ENCODE data around the gene FOXP2.
"Not testable (repeated sequence)": the region's sequence is repeated elsewhere in the genome, so short reads cannot be mapped to it uniquely, and the experiment has no call there.

FOXP2 gene

DNA sequence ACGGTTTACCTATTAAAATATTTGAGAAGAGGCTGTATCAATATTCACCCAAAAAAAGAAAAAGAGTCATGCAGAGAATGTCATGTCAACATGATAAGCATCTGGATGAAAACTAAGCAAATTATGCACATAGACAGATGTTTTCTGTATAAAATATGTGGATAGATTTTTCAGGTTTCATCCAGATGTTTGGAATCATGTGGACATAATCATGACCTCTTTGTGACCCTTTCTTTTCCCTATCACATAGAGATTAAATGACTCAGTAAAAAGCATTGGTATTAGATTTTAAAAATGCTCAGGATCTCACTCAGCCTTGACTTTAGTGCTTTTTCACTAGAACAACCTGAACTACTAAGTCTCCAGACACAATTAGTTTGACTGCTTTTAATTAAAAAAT, 90.0 kb downstream of the FOXP2 start:
- no peak for DNase-seq

DNA sequence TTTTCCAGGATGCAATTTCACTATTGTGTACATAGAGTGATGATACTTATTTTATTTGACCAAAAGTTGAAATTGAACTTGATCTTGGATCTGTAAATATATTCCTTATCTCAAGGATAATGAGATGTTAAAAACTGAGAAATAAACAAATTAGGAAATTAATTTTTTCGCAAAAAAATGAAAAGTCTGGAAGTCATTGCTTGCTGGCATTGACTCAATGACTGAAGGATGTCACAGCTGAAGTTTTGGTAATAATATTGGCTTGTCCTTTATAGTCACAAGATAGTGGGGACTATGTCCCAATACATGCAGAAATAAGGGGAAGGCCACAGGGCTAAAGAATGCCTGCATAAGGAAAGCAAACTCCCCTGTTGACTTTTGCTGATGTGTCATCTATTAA, 92.8 kb downstream of the FOXP2 start:
- no peak for DNase-seq

DNA sequence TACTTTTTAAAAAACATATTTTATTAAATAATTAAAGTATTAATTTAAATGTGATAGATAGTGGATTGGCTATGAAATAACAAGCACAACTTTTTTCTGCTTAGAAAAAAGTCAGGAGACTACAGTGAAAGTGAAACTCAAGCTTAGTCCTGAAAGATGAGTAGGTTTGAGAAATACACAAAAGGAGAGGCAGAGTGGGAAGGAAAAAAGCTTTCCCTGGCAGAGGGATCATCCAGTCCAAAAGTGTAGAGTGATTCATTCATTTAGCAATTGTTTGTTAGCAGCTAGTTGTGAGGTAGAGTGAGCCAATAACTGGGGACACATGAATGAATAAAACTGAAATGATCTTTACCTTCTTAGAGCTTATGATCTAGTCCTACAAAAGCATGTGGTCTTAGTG, 93.5 kb downstream of the FOXP2 start:
- DNase-seq = peak; percentile 19

DNA sequence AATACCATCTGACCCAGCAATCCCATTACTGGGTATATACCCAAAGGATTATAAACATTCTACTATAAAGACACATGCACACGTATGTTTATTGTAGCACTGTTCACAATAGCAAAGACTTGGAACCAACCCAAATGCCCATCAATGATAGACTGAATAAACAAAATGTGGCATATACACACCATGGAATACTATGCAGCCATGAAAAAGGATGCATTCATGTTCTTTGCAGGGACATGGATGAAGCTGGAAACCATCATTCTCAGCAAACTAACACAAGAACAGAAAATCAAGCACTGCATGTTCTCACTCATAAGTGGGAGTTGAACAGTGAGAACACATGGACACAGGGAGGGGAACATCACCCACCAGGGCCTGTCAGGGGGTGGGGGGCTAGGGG, 96.2 kb downstream of the FOXP2 start:
- not testable (repeated sequence) for DNase-seq

DNA sequence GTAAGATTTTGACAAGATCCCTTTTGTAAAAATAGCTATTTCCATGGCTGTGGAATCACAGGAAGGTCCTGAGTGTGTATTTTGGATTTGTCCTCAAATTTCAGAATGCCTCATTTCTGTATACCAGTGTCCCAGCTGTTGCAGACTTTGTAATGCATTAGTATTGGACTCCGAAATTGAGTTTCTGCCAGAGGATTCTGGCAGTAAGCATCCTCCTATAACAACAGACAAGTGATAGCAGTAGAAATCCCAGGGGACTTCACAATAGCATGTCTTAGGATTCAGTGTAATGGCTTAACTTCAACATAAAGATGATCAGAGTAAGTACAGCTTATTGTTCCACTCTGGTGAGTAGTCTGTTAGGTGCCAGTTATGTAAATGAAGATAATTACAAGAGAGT, 104.6 kb downstream of the FOXP2 start:
- peak; percentile 93 for DNase-seq

DNA sequence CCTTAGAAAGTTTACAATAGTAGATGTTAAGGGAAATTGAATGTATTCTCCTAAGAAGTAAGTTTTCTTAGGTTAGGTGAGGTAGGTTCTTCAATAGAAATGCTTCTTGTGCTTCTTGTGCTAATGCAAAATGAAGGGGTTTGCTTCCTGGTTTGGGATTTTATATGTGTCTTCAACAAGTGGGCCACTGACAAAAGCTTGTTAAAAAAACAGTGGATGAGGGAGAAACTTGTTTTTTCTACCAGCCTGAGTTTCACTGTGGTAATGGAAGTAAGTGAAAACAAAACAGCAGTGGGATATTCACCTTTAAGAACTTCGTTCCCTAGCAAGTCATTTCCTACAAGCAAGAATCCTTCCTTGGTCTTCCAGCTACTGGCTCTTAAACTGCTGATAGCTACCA, 107.5 kb downstream of the FOXP2 start:
- no peak for DNase-seq

DNA sequence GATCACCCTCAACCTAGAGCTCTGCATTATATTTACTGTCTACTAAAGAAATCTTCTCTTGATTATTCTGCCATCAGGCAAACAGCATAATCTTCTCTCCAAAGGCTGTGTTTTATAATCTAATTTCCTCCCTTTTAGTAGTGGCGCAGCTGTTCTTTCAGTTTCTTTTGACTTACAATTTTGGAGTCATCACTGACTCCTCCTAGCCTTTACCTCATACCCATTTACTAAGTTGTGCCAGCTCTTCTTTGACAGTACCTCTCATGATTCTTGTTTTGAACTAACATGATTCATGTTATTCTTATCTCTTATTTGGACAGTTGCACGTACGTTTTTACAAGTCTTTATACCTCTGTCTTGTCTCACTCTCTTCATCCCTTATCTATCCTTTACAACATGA, 113.0 kb downstream of the FOXP2 start:
- no peak for DNase-seq

DNA sequence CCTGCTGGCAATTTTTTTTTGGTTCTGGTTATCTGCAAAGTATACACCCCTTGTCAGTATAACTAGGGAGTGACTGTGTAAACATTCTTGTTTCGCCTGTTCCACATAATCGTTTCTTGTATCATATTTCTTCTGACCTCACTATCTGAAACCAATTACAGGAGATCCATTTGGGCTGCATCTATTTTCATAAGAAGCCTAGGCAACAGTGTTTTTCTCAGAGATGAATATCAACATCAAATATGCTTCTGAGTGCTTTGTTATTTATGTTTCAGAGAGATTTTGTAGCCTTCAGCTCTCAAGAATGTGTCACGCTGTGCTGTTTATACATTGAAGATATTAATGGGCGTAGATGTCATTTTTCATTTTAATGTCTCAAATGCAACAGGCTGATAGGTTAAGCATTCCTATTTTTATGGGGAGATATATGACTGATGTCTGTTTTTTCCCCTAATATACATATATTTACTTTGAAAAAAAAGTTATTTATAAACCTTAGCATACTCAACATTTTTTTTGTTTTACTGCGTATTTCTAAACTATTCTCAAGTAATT, 115.5 kb downstream of the FOXP2 start:
- no peak for DNase-seq

DNA sequence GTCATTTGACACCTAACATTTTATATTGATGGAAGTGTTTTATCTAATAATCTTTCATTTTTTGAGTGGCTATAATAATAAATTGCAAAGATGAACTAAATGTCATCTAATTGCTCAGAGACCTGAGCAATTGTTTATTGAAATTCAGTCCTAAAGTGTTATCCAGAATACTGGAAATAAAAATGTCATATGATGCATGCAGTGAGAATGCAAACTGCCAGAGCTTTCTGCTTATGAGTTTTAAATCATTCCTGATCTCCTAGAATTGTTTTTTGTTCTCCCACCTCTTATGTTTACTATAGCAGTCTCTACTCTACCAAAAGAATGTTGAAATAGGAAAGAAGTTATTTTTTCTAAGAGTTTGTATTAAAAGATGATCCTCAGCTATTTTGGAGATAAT, 116.7 kb downstream of the FOXP2 start:
- no peak for DNase-seq

DNA sequence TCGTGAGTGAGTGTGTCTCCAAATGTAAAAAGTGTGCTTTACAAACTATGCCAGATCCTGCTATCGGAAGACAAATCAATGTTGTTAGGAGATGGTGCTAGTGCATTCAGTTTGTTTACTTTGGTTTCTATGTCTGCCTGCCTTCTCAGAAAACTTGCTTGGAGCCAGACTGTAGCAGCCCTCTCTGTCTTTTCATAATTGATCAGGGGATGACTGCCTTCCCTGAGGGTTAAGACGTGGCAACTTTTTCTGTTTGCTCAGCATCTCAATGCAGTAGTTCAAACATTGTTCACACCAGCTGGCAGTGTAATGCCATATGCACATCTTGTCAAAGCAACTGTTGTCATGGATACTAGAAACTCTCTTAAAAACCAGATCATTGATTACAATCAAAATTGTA, 118.5 kb downstream of the FOXP2 start:
- peak; percentile 84 for DNase-seq

DNA sequence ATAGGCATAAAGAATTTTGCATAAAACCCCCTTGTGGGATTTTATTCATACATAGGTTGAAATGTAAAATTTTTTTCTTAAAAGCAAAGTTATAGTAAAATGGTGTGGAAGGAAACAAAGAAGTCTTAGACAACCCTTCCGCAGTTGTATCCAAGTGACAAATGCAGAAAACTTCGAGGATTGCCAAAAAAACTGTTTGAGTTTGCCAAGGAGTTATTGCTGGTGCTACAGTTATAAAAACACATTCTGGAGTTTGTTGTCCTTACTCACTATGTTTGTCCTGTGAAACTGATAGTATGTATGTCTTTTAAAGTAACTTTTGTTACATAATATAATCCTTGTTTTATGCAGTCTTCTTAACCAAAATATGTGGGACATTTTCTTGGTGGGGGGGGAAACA, 120.3 kb downstream of the FOXP2 start:
- peak; percentile 48 for DNase-seq

DNA sequence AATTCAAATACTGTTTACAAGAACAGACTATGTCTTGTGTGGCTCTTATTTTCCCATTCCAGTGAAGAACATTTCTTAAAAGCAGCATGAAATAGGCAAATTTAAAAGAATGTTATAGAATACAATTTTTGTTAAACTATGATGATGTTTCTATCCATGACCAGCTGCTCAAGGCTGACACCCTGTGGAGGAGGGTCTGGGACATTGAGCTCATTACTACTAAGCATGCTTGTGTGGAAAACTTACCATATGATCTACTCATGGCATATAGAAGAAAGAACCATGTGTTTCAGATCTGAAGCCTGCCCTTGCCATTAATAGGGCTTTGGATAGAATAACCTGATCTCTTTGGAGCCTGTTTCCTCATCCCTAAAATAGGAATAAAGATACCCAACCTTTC, 125.0 kb downstream of the FOXP2 start:
- DNase-seq = peak; percentile 69

DNA sequence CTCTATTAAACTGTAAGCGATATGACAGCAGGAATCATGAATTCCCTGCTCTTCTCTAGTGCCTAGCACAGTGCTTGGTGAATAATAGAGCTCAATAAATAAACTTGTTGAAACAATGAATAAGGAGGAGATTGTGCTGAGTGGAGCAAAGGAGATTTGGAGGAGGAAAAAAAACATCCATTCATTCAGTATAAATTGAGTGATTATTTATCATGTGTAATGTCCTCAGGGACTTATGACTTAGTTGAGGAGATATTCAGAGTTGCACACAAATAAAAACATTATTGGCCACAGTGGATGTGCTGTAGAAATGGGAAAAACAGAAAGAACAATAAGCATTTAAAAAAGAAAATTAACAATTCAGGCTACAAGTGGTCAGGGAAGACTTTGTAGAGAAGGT, 125.7 kb downstream of the FOXP2 start:
- no peak for DNase-seq

DNA sequence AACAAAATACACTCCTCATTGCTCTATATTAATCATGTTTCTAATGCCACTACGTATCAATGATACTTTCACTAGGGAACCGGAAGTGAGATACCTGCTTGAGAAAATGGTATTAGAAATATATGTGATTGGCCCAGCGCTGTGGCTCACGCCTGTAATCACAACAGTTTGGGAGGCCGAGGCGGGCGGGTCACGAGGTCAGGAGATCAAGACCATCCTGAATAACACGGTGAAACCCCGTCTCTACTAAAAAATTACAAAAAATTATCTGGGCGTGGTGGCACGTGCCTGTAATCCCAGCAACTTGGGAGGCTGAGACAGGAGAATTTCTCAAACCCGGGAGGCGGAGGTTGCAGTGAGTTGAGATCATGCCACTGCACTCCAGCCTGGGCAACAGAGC, 132.7 kb downstream of the FOXP2 start:
- not testable (repeated sequence) for DNase-seq

DNA sequence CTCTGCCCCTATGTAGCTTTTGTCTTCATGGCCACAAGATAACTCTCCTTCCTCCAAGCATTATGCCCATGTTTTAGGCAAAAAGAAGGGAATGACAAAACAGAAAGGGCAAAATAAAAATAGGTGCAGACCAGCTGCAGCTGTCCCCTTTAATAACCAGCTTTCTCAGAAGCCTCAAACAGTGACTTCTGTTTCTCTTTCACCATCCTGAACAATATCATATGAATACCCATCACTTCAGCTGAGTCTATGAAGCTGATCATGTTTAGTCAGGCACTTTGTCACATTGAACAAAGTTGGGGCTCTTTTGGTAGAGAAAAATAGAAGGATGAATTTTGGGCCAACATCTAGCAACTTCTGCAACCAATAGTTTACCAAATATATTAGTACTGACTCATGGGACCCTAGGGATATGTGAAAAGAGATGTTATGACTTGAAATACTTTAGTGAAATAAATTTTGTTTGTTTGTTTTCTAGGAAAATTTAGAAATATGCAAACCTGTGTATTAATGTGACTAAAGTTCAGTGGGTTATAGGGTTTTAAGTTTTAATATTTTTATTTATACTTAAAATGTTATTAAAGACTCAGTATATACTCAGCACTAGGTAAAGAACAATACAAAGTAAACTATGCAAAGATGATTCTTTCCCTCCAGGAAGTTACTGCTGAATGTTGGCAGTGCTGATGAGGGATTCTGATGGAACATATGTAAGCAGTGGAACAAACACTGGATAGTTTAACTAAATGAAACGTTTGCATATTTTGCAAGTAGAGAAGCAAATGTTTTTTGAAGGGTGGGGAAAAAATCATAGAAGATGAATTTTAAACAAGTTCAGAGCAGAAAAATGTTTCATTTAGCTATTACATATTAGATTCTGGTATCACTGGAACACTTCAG, 133.7 kb downstream of the FOXP2 start:
- DNase-seq = no peak

DNA sequence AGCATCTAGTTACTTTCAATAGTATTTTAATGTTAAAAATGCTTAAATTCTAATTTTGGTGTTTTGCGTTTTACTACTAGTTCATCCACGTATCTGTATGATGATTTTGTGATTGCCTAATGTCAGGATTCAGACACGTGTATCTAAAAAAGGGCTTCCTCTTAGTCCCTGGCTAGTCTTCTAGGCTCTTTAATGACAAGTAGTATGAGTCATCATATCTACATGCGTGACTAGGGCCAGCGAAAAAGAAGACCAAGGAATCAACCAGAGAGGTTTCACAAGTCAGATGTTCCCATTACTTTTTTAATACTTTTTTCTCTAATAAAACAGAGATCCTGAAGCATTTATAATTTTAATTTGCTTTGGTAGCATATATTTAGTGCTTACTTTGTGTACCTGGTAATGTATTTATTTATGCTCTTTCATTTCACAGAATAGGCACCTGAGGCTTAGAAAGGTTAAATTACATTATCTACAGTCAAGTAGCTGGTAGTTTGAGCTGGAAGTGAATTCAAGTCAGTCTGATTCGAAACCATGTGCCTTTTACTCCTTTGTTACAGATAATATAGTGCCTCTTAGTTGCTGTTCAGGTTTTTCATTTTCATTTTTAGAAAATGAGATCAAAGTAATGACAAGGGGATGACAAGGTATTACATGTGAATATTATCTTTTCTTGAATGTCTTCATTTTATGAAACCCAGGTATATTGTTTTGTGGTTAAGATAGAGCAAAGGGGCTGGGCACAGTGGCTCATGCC, 140.3 kb downstream of the FOXP2 start:
- peak; percentile 62 for DNase-seq

DNA sequence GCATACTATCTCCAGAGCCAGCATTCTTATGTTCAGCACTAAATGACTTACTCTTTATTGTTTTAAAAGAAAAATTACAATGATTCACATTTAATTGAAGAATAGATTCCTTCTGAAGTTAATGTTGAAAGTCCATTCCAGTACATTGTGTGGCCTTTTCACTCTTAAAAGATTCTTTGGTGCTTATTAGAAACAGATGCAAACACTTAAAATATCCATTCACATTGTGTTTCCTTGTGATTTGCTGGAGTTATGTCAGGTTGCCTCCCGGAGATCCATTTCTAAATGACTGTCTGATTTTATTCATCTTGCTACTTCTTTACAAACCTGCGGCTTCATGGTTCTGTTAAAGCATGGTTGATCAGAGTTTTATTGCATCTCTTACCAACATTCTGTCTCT, 152.8 kb downstream of the FOXP2 start:
- DNase-seq = no peak

DNA sequence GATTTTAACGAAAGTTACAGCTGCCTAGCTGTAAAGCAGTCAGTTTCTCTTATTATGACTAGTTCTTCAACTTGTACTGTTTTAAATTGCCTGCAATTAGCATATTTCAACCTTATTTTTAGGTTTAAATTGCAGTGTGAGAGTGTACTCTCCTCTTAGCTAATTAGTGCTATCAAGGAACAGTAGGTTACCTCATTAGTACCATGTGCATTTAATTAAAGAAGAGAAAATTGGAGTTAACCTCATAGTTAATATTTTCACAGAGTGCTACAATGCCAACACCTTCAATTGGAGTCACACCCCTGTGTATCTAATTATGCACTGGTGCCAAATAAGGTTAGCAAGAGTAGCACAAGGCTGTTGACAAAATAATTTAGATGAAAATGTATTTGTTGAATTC, 154.6 kb downstream of the FOXP2 start:
- no peak for DNase-seq

DNA sequence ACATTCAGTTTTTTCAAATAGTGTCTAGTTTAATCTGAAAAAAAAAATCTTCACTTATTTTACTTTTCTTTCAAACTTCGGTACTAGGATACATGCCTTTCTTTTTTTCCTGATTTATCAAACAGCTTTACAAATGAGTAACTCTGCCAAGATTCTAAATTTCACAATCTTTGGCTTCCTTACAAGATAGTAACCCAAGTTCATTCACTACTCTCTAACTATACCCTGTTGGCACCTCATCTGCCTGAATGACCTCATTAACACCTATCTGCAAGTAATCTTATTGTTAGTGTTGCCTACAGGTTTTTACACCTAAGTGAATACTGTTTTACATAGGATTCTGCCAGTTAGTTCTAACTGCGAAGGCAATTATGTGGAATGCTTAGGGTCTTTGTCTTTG, 159.8 kb downstream of the FOXP2 start:
- peak; percentile 59 for DNase-seq

DNA sequence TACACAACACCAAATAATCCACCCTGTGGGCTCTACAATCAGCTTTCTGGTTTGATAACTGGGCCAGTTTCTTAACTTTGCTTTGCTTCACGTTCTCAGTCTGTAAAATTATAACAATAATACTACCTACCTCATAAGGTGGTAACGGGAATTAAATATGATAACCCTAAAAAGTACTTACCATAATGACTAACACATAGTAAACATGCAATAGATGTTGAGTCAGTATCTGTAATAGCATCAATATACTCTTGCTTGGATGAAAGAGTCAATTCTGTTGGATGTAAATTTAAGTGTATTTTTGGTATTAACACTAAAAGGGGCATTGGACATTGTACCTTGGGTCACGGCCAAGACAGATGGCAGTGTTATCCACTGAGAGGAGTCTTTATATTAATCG, 160.5 kb downstream of the FOXP2 start:
- peak; percentile 77 for DNase-seq

DNA sequence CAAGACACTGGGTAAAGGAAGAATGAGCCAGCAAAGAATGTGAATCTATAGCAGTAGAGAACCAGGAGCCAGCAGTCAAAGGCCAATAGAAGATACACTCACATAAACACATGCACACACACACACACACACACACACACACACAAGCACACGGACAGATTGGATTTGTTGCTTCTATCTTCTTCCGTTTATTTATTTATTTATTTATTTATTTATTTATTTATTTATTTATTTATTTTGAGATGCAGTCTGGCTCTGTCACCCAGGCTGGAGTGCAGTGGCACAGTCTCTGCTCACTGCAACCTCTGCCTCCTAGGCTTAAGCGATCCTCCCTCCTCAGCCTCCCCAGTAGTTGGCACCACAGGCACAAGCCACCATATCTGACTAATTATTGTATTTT, 166.3 kb downstream of the FOXP2 start:
- DNase-seq = not testable (repeated sequence)

DNA sequence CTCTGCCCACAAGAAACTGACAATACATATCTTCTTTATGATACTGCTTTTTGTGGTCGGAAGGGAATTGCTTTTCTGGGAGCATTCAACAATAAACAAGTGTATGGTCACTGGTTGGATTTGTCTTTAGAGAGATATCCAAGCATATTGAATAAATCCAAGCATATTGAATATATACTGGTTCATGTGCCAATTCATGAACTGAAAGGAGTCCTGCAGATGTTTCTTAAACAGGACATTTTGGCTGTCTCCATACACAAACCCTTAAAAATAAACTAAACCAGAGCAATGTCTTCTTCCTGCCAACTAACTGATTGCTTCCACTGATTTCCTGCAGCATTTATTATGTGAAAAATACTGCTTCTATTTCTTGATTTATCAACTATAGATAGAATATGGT, 173.9 kb downstream of the FOXP2 start:
- DNase-seq = peak; percentile 21

DNA sequence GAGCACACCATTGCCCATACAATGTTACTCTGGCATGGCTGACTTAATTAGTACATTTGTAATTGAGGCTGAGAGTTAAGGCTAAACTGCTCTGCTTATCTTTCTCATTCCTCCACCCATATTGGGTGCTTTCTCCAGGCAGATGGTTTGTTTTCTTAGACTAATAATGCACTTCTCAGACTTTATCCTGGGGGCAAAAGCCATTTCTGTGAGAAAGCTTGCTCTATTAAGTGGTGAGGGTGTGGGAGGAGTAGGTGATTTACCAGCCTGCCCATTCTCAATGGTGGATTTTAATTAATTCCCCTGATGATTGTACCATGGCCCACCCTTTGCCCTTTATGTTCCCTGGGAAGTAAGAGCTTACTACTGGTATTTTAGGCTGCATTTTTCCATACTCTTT, 174.8 kb downstream of the FOXP2 start:
- no peak for DNase-seq

DNA sequence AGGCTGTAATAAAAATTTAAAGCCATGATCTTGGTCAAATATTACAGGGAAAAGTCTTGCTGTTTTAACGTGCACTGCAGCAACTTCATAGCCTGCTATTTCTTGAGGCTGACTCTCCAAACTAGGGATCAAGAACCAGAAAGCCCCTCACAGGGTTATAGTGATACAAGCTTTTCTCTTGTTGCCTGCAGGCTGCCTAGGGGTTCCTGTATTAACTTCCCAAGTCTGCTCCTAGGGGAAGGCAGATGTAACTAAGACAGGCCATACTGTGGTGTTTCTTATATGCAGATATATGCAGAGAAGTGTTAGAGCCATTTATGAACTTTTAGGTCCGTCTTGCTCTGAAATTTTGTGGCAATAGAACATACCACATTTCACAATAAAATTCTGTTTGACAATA, 175.7 kb downstream of the FOXP2 start:
- no peak for DNase-seq
